Adipose tissue (tissue), 3 donors: ENCODE data around the gene VCX2. TPM values are rescaled to one million over a fixed set of nuclear protein-coding genes. Genes with fewer than 3 reads are reported as not detected.
"Not testable (repeated sequence)": the region's sequence is repeated elsewhere in the genome, so short reads cannot be mapped to it uniquely, and the experiment has no call there.

Experiments used
- H3K27ac ChIP-seq: one replicate; pipeline ENCODE4 v1.5.1; 2013; ENCODE audit warnings: low read depth, low read length
- WGBS, 3 donors: extraction: QIAGEN DNeasy Blood & Tissue Kit; methylation state at CpG; one replicate each; pipeline ENCODE4 v1.1.7; 2013; 5-methylcytosine and 5-hydroxymethylcytosine counted together
- polyA plus RNA-seq, 3 donors: library from polyadenylated mRNA; stranded (reverse); fragments of 200-250 nt; gene quantifications; one replicate each; pipeline ENCODE4 v1.2.3, GENCODE V29; 2013
- donor health status: healthy with polysubstance abuse.
- donor health status: Bipolar disorder and iron deficiency.
- donor health status: healthy.

Gene VCX2
- polyA plus RNA-seq, 3 donors: not detected

- 83 to 88% (median 87%) methylated on average over 3 of the region's 3 CpGs for WGBS, 3 donors
- H3K27ac ChIP-seq: no peak overlapping the region
These were observed 44.4 kb downstream of the VCX2 start for GRCh38 chrX:8126648-8127047.

- 57 to 76% (median 61%) methylated on average over 1 of the region's 1 CpG for WGBS, 3 donors
- no peak overlapping the region for H3K27ac ChIP-seq
These were observed 45.0 kb downstream of the VCX2 start for GRCh38 chrX:8126092-8126491.

DNA sequence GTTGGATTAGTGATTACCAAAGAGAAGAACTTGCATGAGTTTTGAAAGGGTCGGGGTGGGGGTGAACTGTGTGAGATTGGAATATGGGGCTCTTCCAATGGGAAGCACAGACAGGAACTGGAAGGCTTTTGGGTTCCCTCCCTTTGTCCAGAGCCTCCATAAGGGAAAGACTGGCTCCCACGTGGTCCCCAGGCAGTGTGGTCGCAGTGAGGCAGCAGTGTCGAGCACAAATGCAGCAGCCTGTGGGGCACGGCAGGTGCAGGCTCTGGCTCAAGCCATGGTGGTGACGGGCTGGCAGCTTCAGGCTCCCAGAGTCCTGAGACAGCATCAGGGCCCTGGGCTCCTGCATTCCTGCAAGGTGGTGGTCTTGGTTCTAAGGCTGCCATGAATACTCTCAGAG is 45.5 kb downstream of the VCX2 start:
- WGBS, 3 donors: 88 to 93% (median 90%) methylated on average over 5 to 6 of the region's 6 CpGs

DNA sequence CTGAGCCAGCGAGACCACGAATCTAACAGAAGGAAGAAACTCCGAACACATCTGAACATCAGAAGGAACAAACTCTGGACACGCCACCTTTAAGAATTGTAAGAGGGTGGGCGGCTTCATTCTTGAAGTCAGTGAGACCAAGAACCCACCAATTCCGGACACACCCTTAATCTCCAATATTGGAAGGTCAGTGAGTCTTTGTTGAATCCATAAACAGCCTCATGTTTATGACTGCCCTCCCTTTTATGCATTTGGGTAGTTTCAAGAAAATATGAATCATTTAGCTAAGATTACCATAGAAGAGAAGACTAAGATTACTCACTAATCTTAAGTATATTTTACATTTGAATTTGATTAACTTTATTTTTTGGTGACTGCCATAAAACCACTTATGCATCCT is 48.5 kb downstream of the VCX2 start:
- H3K27ac ChIP-seq: no peak overlapping the region
- 90 to 95% (median 94%) methylated on average over 6 of the region's 6 CpGs for WGBS, 3 donors

More for the DNA sequence above, 45.5 kb downstream of the VCX2 start:
- H3K27ac ChIP-seq: no peak overlapping the region

DNA sequence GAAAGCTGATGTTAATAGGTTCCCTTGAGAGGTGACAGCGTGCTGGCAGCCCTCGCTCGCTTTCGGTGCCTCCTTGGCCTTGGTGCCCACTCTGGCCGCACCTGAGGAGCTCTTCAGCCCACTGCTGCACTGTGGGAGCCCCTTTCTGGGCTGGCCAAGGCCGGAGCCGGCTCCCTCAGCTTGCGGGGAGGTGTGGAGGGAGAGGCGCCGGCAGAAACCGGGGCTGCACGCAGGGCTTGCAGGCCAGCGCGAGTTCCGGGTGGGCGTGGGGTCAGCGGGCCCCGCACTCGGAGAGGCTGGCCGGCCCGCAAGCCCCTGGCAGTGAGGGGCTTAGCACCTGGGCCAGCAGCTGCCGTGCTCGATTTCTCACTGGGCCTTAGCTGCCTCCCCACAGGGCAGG is 49.7 kb downstream of the VCX2 start:
- WGBS, 3 donors: 92 to 94% (median 93%) methylated on average over 5 to 21 of the region's 23 CpGs

More for the DNA sequence above, 49.7 kb downstream of the VCX2 start:
- not testable (repeated sequence) for H3K27ac ChIP-seq

Other genes with a start within 250 kb of the VCX2 start
- gene PNPLA4, start 243.9 kb downstream of the VCX2 start, polyA plus RNA-seq: 10 to 100 TPM; 11.3 to 24.0 (median 19.3) TPM